ENCODE measurements around the gene ERCC4. TPM values are rescaled to one million over a fixed set of nuclear protein-coding genes. Genes with fewer than 3 reads are reported as not detected.
A peak's percentile ranks its signal among the peaks of the same experiment; 100 is the strongest.

Gene ERCC4
- polyA plus RNA-seq, 2 of the 4 experiments (the other 2 are of a cell fraction) = 5.9 to 15.1 TPM

DNA sequence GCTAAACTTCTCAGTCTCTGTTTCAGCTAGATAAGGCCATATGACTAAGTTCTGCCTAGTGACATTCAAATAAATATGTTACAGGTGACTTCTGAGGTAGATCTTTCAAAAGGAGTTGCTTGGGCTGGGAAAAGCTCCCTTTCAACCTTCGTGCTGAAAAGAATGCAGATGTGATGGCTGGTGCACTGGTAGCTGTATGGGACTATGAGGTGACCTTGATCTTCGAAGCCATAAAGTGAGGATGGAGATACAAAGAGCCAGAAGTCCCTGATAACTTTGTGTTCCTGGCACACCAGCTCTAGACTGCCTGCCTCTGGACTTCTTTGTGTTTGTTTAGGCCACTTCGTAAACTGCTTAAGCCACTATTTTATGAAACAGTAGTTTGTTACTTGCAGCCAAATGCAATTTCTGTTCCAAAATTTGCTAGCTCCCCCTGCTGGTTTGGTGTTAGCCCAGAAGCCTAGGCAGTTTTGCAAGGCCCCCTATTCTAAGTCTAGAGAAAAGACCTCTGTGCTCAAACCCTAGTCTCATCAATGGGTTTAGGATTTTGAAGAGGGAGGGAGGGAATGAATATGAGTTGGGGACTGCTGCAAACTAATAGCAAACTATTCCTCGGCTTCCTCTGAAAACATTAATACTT is 23.3 kb upstream of the ERCC4 start:
- Histone ChIP-seq H3K4me2 (no peak overlapping the region), H3K4me3 (no peak overlapping the region), H3K27ac (no peak overlapping the region), H3K4me1 (no peaks in the 10 kb centered on the region), H3K9me3 (peaks cover 6% of the 10 kb centered on the region; the same call in 1 of the 3 replicates)
- peak in 1 of 2 experiments; percentile 32 for DNase-seq (ENCODE audit: low read depth in 1 of 2, low spot score in 1 of 2)
- ChIA-PET CTCF (interaction anchor here (0.8 to 1.8 kb wide), 7 partner anchors 9 to 32 kb away, joined by 3 to 5 read pairs (median 3); no protein-coding TSS in a partner anchor), POLR2A (no interaction called here)
- FAIRE-seq = no peak
- WGBS (ENCODE audit: missing lambda C conversion rate) = 53% methylated on average over 4 of the region's 4 CpGs
- TF ChIP-seq CTCF (IDR thresholded peaks at IDR 0.05) (peak; percentile 33; the same call in 1 of the 3 replicates), RAD21 (conservative IDR thresholded peaks at IDR 0.05 in 1 of 2, IDR thresholded peaks at IDR 0.05 in 1 of 2) (peak in 1 of 2 experiments; percentile 27; a peak in 1 of 5 replicates), HOXB5 (CRISPR knock-in tag; IDR thresholded peaks at IDR 0.05) (no peak), RNF2 (IDR thresholded peaks at IDR 0.05; ENCODE audit: borderline replicate concordance, low read depth) (no peak)
- no peak for ATAC-seq

- FAIRE-seq = no peak
- Histone ChIP-seq H3K9me3 (peaks cover 9% of the 10 kb centered on the region; the same call in 1 of the 3 replicates), H3K4me3 (no peak overlapping the region), H3K27ac (no peak overlapping the region), H3K4me1 (no peaks in the 10 kb centered on the region), H3K4me2 (no peak overlapping the region)
- ChIA-PET POLR2A (no interaction called here), CTCF (interaction anchor here (1.7 kb wide), 2 partner anchors 8 to 32 kb away, joined by 3 read pairs; no protein-coding TSS in a partner anchor)
- TF ChIP-seq HEYL (CRISPR knock-in tag; IDR thresholded peaks at IDR 0.05) = no peak
- no peak for TF ChIP-seq SMC3 (IDR thresholded peaks at IDR 0.05)
- no peak for TF ChIP-seq MAFK (IDR thresholded peaks at IDR 0.05; ENCODE audit: partially characterized antibody)
- TF ChIP-seq EP300 (IDR thresholded peaks at IDR 0.05) = no peak
- TF ChIP-seq CBX2 (IDR thresholded peaks at IDR 0.05; ENCODE audit: borderline replicate concordance, low read depth) = no peak
- TF ChIP-seq, protein P1, sequence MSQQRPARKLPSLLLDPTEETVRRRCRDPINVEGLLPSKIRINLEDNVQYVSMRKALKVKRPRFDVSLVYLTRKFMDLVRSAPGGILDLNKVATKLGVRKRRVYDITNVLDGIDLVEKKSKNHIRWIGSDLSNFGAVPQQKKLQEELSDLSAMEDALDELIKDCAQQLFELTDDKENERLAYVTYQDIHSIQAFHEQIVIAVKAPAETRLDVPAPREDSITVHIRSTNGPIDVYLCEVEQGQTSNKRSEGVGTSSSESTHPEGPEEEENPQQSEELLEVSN (IDR thresholded peaks at IDR 0.05; ENCODE audit: borderline replicate concordance, low read depth) = no peak
- no peak for TF ChIP-seq RFX5 (IDR thresholded peaks at IDR 0.05)
- no peak for TF ChIP-seq KDM5A (IDR thresholded peaks at IDR 0.05)
- TF ChIP-seq MYC (IDR thresholded peaks at IDR 0.05; ENCODE audit: borderline replicate concordance, low read length) = no peak
- no peak for TF ChIP-seq NPAS2 (CRISPR knock-in tag; IDR thresholded peaks at IDR 0.05; ENCODE audit: borderline replicate concordance)
- TF ChIP-seq BHLHE40 (IDR thresholded peaks at IDR 0.05; ENCODE audit: low read depth, low read length) = no peak
- no peak for TF ChIP-seq TFCP2L1 (CRISPR knock-in tag; IDR thresholded peaks at IDR 0.05)
- WGBS (ENCODE audit: missing lambda C conversion rate) = 18% methylated on average over 2 of the region's 2 CpGs
- no peak for DNase-seq (ENCODE audit: low read depth in 1 of 2, low spot score in 1 of 2)
- no peak for ATAC-seq
Measured at GRCh38 chr16:13897806-13898205, 22.1 kb upstream of the ERCC4 start.

DNA sequence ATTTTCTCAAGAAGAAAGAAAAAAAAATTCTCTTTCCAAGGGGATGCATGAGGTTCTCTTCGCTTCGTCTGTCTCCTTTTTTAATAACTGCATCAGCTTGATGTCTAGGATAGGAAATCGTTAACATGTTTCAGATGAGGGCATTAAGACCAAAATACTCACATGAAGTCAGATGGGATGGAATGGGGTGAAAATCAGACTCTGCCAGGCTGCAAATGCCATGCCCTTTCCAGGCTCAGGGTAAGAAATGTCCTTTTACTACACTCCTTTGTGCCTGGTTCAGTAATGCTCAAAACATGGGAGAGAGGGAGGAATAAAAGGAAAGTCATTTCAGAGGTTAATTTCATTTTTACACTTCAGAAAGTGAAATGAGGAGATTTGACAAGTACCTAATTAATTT is 21.7 kb upstream of the ERCC4 start:
- ChIA-PET CTCF (interaction anchor here (1.7 kb wide), 1 partner anchor 9 kb away, joined by 3 read pairs; no protein-coding TSS in a partner anchor), POLR2A (no interaction called here)
- TF ChIP-seq, protein P2, sequence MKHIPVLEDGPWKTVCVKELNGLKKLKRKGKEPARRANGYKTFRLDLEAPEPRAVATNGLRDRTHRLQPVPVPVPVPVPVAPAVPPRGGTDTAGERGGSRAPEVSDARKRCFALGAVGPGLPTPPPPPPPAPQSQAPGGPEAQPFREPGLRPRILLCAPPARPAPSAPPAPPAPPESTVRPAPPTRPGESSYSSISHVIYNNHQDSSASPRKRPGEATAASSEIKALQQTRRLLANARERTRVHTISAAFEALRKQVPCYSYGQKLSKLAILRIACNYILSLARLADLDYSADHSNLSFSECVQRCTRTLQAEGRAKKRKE (CRISPR knock-in tag; IDR thresholded peaks at IDR 0.05; ENCODE audit: low read depth) = no peak
- no peak for TF ChIP-seq RCOR1 (IDR thresholded peaks at IDR 0.05; ENCODE audit: low read depth, low read length)
- TF ChIP-seq CBX8 (IDR thresholded peaks at IDR 0.05) = no peak
- no peak for TF ChIP-seq EHMT2 (IDR thresholded peaks at IDR 0.05; ENCODE audit: low read depth)
- no peak for TF ChIP-seq ZSCAN20 (CRISPR knock-in tag; IDR thresholded peaks at IDR 0.05)
- Histone ChIP-seq H3K4me1 (no peaks in the 10 kb centered on the region), H3K9me3 (peaks cover 9% of the 10 kb centered on the region; the same call in 1 of the 3 replicates), H3K27ac (no peak overlapping the region), H3K4me2 (no peak overlapping the region), H3K4me3 (no peak overlapping the region)
- FAIRE-seq (no peak), DNase-seq (ENCODE audit: low read depth in 1 of 2, low spot score in 1 of 2) (no peak), ATAC-seq (no peak)
- WGBS (ENCODE audit: missing lambda C conversion rate) = 51% methylated on average over 3 of the region's 3 CpGs
